ENCODE measurements around the gene ICAM5.

DNA sequence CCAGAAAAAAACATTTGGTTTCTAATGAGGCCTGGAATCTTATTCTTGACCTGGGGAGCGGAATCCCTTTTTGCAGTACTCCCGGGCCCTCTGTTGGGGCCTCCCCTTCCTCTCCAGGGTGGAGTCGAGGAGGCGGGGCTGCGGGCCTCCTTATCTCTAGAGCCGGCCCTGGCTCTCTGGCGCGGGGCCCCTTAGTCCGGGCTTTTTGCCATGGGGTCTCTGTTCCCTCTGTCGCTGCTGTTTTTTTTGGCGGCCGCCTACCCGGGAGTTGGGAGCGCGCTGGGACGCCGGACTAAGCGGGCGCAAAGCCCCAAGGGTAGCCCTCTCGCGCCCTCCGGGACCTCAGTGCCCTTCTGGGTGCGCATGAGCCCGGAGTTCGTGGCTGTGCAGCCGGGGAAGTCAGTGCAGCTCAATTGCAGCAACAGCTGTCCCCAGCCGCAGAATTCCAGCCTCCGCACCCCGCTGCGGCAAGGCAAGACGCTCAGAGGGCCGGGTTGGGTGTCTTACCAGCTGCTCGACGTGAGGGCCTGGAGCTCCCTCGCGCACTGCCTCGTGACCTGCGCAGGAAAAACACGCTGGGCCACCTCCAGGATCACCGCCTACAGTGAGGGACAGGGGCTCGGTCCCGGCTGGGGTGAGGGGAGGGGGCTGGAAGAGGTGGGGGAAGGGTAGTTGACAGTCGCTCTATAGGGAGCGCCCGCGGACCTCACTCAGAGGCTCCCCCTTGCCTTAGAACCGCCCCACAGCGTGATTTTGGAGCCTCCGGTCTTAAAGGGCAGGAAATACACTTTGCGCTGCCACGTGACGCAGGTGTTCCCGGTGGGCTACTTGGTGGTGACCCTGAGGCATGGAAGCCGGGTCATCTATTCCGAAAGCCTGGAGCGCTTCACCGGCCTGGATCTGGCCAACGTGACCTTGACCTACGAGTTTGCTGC lies 2.7 kb upstream of the ICAM5 start, which contains the start of gene ICAM4:
- TF ChIP-seq, protein P1, sequence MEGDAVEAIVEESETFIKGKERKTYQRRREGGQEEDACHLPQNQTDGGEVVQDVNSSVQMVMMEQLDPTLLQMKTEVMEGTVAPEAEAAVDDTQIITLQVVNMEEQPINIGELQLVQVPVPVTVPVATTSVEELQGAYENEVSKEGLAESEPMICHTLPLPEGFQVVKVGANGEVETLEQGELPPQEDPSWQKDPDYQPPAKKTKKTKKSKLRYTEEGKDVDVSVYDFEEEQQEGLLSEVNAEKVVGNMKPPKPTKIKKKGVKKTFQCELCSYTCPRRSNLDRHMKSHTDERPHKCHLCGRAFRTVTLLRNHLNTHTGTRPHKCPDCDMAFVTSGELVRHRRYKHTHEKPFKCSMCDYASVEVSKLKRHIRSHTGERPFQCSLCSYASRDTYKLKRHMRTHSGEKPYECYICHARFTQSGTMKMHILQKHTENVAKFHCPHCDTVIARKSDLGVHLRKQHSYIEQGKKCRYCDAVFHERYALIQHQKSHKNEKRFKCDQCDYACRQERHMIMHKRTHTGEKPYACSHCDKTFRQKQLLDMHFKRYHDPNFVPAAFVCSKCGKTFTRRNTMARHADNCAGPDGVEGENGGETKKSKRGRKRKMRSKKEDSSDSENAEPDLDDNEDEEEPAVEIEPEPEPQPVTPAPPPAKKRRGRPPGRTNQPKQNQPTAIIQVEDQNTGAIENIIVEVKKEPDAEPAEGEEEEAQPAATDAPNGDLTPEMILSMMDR (conservative IDR thresholded peaks at IDR 0.05), result no peak
- TF ChIP-seq EZH2 (IDR thresholded peaks at IDR 0.05; ENCODE audit: low read depth), result no peak

Measured in PC-9 (cell line).